C4-2B (cell line): Measurements from ENCODE around the gene STRA6.

Experiments used
- H3K27ac ChIP-seq: fragments of 450-650 bp; 2 replicates; pipeline ENCODE4 v1.5.1; 2017
- CTCF ChIP-seq: fragments of 450-650 bp; conservative IDR thresholded peaks from 2 replicates; pipeline ENCODE4 v1.5.1; 2017; ENCODE audit warnings: mild to moderate bottlenecking
- ZFX ChIP-seq: fragments of 450-650 bp; IDR thresholded peaks from 2 replicates; pipeline ENCODE4 v1.6.1; 2017

STRA6 gene

DNA sequence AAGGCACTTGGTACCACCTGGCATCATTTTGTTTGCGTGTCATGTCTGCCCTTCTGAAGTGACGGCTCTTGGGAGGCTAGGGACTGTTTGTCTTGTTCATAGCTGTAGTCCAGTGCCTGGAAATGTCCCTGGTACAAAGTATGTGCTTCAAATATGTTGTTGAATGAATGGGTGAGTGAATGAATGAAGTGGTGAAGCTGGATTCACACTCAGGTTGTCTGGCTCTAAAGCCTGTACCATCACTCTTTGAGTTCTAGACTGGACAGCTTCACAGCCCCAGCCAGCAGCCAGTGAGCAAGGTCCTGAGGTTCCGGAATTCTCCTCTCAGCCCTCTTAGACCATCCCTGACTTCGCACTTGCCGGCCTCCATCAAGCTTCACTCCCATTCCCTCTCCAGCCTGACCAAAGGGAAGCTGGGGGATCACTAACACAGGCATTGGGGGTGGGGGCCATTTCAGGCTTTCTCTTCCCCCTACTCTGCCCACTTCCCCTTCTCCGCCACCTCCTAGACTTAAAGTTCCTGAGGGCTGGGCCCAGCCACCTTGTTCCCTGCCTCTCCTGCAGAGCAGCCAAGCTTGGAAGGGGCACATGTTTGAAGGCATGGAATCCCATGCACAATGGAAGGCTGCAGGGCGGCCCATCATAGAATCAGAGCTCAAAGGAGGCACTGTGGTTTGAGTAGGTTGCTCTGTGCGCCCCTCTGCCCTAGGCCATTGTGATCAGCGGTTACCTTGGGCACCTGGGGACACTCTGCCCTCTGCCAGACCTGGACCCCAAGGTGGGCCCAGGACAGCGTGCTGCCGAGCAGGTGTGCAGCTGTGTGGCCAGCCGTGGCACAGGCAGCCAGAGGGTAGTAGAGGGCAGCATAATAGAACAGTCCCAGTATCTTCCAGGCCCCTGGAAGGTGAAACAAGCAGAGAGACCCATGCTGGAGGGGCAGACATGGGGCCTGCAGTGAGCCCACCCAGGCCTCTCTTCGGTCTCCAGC lies 7.7 kb downstream of the STRA6 start:
- no peak for TF ChIP-seq CTCF
- TF ChIP-seq ZFX: no peak
- no peak overlapping the region for H3K27ac ChIP-seq

DNA sequence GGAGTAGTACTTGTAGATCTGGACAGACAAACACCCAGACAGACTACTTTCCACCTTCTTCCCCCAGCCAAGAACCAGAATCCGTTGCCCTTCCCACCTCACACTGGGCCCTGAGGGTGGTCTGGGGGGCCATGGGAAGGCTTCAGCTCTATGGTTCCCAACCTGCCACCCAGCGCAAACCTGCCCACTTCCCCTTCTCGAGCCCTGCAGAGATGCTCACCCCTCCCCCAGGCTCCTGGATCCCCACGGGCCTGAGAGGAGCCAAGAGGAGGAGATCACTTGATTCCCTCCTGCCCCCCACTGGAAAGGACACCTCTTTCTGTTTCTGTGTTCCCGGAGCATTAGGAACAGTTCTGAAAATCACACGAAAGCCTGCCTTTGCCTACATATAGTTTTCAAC lies 8.7 kb downstream of the STRA6 start:
- TF ChIP-seq ZFX: no peak
- TF ChIP-seq CTCF: no peak

DNA sequence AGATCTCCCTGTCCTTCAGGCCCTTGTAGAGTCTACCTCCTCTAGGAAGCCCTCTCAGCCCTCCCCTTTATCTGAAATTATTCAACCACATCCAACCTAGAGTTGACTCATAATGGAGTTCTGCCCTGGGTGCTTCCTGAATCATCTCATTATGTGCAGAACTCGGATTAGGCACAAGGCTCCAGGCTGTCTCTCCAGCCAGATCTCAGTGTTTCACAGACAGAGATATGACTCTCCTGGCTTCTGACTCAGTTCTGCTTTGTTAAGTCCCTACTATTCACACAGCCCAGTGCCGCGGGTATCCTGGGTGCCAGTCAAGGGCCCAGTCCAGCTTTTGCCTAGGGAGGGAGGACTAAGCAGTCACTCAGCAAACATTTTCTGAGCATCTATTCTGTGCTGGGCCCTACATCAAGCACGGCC lies 9.3 kb downstream of the STRA6 start:
- no peak for TF ChIP-seq CTCF
- no peak for TF ChIP-seq ZFX
- no peak overlapping the region for H3K27ac ChIP-seq

More for the DNA sequence above, 8.7 kb downstream of the STRA6 start:
- no peak overlapping the region for H3K27ac ChIP-seq

GRCh38 chr15:74192751-74193150 lies 9.8 kb downstream of the STRA6 start:
- no peak overlapping the region for H3K27ac ChIP-seq
- no peak for TF ChIP-seq CTCF
- no peak for TF ChIP-seq ZFX

DNA sequence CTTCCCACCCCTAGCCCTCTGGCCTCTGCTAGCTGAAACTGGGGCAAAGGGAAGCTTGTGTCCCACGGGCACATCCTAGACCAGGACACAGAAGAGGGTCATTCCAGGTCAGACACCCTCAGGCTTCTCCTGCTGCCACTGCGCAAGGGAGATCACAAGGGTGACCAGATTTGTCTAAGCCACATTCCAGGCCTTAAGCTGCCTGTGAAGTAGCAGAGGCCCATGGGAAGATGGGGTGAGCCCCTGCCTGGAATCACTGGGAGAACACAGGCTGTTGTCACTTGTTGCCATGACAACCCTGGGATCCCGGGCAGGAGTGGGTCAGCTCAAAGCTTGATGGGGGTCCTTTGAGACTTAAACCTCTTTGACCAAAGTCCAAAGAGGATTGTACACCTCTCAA lies 10.8 kb downstream of the STRA6 start:
- TF ChIP-seq ZFX (no peak), CTCF (no peak)

DNA sequence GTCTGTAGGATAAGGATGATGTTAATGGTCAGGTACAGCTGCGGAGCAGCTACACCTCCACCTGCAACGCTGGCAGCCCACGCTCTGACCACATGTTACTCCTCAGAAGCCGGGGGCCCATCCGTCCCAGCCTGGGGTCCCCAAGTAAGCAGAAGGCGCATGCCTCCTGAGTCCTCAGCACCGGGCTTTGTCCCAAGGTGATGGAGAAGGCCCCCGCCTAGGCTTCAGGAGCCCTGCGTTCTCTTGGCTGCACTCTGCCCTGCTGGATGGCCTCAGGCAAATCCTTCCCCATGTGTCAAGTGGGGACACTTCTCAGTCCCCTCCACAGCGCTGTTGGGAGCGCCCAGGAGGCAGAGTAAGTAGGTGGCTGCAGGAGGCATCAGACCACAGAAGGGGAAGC lies 14.4 kb downstream of the STRA6 start:
- no peak for TF ChIP-seq CTCF
- no peak for TF ChIP-seq ZFX

More for the DNA sequence above, 10.8 kb downstream of the STRA6 start:
- H3K27ac ChIP-seq: no peak overlapping the region

DNA sequence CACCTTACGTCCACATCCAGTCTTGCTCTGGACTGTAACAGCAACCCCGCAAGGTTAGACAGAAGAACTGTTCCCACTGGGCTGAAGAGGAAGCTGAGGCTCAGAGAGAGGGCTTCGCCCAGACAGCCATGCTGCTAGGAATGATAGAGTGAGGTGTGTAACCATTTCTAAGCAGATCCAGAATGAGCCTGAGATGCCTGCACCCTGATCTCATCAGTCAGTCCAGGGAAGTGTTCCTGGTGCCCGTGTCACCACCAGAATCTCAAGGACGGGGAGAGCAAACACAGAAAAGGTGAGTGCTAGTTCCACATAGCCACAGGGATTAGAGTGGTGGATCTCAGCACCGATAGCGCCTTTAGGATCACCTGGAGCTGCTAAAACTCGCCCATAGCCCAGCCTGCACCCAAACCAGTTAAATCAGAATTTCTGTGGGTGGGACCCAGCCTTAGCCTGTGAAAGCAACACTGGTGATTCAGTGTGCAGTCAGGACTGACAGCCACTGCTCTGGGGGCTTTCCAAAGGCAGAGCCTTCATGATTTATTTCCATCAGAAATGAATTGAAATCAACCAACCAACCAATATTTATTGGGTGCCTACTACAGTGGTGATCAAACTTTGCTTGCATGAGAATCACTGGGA lies 16.8 kb downstream of the STRA6 start:
- no peak overlapping the region for H3K27ac ChIP-seq
- no peak for TF ChIP-seq CTCF
- TF ChIP-seq ZFX: no peak

More for the DNA sequence above, 14.4 kb downstream of the STRA6 start:
- no peak overlapping the region for H3K27ac ChIP-seq
